Neural crest cell (in vitro differentiated cells): ENCODE measurements around the gene SEC23A. TPM values are rescaled to one million over a fixed set of nuclear protein-coding genes. Genes with fewer than 3 reads are reported as not detected.
"Not testable (repeated sequence)": the region's sequence is repeated elsewhere in the genome, so short reads cannot be mapped to it uniquely, and the experiment has no call there.

Experiments used
- DNase-seq: peaks from one replicate; pipeline ENCODE4 v3.0.0; 2021; ENCODE audit warnings: low read depth, mixed read lengths, low spot score
- H3K27ac Mint-ChIP-seq: one replicate; pipeline ENCODE4 v1.8.0; 2021; ENCODE audit warnings: mild to moderate bottlenecking, mixed read lengths; ENCODE audit not compliant: unreplicated experiment
- H3K27me3 Mint-ChIP-seq: 2 replicates; pipeline ENCODE4 v1.8.0; 2021; ENCODE audit warnings: low read depth, mild to moderate bottlenecking, mixed read lengths
- H3K36me3 Mint-ChIP-seq: 2 replicates; pipeline ENCODE4 v1.8.0; 2021; ENCODE audit warnings: low read depth, mild to moderate bottlenecking, mixed read lengths
- H3K4me1 Mint-ChIP-seq: 2 replicates; pipeline ENCODE4 v1.8.0; 2021; ENCODE audit warnings: mixed read lengths
- H3K4me3 Mint-ChIP-seq: one replicate; pipeline ENCODE4 v1.8.0; 2021; ENCODE audit warnings: mild to moderate bottlenecking, mixed read lengths
- H3K9me3 Mint-ChIP-seq: 2 replicates; pipeline ENCODE4 v1.8.0; 2021; ENCODE audit warnings: mixed read lengths
- total RNA-seq: library from RNA; stranded (reverse); gene quantifications from 2 replicates; pipeline ENCODE4 v1.2.1, GENCODE V29; 2021
- TF ChIP-seq, protein P1 (sequence below): fragments of 200-600 bp; sonication (generic); conservative IDR thresholded peaks from 2 replicates; pipeline ENCODE4 v1.5.0; 2021; ENCODE audit warnings: antibody characterized with exemption, mild to moderate bottlenecking

SEC23A gene
- total RNA-seq, 1 donor from 2014 or later = 70.6 TPM

DNA sequence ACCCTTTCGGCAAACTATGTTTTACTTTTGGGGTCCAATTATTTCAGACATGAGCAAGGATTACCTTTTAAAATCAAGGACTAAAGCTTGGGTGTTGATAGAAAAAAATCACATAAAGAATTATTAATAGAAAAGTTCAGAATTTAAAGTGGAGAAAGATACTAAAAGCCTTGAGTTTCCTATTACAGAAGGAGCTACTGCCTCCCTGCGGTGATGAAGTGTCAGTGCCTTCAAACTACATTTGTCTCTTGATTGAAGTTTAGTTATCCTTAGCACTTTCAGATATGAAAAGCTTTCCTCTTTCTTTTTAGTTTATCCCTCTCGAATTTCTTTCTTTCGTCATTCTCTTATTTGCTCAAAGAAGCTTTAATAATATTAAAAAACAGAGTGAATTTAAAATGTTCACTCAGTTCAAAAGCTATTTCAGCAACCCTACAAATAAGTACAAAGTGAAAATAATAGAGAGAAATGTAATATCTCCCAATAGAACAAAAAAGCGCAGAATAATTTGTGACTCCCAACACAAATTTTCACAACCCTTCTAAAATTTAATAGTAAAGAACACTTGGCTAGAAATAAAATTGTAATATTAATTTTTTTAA is 87.6 kb downstream of the SEC23A start:
- H3K36me3 Mint-ChIP-seq = peaks cover 12% of the 10 kb centered on the region
- H3K4me1 Mint-ChIP-seq = peaks cover 15% of the 10 kb centered on the region
- TF ChIP-seq, protein P1, sequence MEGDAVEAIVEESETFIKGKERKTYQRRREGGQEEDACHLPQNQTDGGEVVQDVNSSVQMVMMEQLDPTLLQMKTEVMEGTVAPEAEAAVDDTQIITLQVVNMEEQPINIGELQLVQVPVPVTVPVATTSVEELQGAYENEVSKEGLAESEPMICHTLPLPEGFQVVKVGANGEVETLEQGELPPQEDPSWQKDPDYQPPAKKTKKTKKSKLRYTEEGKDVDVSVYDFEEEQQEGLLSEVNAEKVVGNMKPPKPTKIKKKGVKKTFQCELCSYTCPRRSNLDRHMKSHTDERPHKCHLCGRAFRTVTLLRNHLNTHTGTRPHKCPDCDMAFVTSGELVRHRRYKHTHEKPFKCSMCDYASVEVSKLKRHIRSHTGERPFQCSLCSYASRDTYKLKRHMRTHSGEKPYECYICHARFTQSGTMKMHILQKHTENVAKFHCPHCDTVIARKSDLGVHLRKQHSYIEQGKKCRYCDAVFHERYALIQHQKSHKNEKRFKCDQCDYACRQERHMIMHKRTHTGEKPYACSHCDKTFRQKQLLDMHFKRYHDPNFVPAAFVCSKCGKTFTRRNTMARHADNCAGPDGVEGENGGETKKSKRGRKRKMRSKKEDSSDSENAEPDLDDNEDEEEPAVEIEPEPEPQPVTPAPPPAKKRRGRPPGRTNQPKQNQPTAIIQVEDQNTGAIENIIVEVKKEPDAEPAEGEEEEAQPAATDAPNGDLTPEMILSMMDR = peak; percentile 93
- no peak overlapping the region for H3K27ac Mint-ChIP-seq
- H3K9me3 Mint-ChIP-seq = no peaks in the 10 kb centered on the region
- H3K27me3 Mint-ChIP-seq = no peaks in the 10 kb centered on the region
- no peak for DNase-seq
- peak overlapping the region; percentile 72 for H3K4me3 Mint-ChIP-seq

DNA sequence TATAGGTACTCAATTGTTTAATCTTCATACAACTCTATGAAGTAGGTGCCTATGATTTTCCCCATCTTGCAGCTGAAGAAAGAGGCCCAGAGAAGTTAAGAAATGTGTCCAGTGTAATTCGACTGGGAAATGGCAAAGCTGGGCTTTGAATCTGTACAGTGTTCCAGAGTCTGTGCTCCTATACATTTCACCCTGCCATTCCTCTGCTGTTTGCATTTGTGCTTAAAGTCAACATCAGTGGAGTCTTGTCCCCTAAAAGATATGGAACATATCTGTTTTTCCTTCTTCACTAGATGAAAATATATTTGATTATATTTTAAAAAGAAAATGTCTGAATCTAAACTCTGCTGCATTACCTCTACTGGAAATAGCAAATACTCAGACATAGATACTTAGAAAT is 88.6 kb downstream of the SEC23A start:
- peaks cover 15% of the 10 kb centered on the region for H3K4me1 Mint-ChIP-seq
- H3K27me3 Mint-ChIP-seq = no peaks in the 10 kb centered on the region
- no peak overlapping the region for H3K4me3 Mint-ChIP-seq
- TF ChIP-seq, protein P1 = no peak
- no peak for DNase-seq
- H3K27ac Mint-ChIP-seq = no peak overlapping the region
- H3K9me3 Mint-ChIP-seq = no peaks in the 10 kb centered on the region
- peaks cover 12% of the 10 kb centered on the region for H3K36me3 Mint-ChIP-seq

DNA sequence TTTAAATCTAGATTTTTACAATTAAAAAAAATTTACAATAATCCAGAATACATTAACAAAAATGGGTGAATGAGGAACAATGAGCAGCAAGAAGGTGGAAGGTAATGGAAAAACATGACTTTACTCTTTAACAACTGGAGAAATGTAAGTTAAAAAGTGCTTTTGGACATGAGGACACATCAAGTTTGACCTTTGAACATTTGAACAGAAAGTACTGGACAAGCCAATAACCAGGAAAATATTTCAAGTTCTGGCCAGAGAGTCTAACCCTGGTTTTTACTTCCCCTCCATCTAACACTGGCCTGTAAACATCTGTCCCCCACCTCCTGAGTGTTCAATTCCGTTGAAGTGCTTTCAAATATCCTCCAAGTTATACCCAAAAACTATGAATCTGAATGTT is 94.1 kb downstream of the SEC23A start:
- H3K9me3 Mint-ChIP-seq, H3K27ac Mint-ChIP-seq, H3K4me3 Mint-ChIP-seq, H3K36me3 Mint-ChIP-seq, DNase-seq, H3K27me3 Mint-ChIP-seq, H3K4me1 Mint-ChIP-seq: not testable (repeated sequence)

DNA sequence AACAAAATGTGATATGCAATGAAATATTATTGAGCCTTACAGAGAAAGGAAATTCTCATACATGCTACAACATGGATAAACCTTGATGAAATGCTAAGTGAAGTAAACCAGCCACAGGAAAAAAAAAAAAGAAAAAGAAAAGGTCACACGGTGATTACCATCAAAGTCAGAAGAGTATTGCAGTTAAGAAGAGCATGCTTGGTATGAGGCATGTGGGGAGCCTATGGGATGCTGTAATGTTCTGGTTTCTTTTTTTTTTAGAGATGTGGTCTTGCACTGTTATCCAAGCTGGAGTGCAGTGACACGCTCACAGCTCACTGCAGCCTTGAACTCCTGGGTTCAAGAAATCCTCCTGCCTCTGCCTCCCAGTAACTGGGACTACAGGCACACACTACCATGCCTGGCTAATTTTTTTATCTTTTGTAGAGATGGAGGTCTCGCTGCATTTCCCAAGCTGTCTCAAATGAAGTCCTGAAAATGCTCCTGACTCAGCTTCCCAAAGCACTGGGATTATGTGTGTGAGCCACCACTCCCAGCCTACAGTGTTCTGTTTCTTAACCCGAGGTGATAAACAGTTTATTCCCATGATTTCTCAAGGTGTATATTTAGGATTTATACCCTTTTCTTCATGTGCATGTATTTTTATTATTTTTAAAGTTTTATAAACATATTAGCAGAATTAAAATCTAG is 96.2 kb downstream of the SEC23A start:
- Mint-ChIP-seq H3K27me3 (no peaks in the 10 kb centered on the region), H3K4me1 (no peaks in the 10 kb centered on the region), H3K4me3 (no peak overlapping the region), H3K36me3 (peaks cover 3% of the 10 kb centered on the region), H3K27ac (no peak overlapping the region), H3K9me3 (no peaks in the 10 kb centered on the region)
- TF ChIP-seq, protein P1 = no peak
- no peak for DNase-seq

DNA sequence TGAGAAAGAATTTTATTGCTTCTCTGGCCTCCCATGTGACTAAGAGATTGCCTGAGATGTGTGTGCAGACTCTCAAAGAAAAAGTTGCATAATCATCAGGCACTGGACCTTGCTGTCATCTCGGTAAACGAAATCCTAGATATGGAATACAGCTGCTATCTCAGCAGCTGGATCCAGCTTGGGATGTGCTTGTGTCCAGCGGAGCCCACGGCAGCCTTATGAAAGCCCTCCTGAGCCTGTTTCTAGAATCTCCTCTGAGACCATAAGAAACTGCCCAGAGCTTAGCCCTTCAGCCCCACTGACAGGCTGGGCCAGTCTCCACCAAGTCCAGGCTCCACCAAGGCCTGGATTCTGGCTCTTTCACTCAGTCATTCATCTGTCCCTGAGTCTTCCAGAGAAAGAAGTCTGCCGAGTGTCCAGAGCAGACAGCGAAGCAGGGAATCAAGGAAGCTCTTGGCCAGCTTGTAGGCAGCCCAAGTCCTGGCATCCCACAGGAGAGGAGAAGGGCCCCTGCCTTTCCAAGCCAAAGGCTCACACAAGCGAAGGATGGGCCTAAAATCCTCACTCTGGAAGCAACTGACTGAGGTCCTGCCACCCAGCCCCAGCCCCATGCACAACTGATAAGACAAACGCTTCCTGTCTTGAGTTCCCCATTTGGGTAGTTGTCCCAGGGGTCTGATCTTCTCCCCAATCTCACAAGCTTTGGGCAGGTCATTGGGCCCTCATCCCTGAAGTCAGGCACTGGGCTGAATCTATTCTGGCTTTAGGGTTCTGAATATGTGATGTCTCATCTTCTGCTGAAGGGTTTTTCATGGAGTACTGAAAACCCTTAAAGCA is 97.8 kb downstream of the SEC23A start:
- no peak overlapping the region for H3K4me3 Mint-ChIP-seq
- H3K27me3 Mint-ChIP-seq = no peaks in the 10 kb centered on the region
- no peak overlapping the region for H3K27ac Mint-ChIP-seq
- no peaks in the 10 kb centered on the region for H3K9me3 Mint-ChIP-seq
- TF ChIP-seq, protein P1 = no peak
- peaks cover 3% of the 10 kb centered on the region for H3K36me3 Mint-ChIP-seq
- no peak for DNase-seq
- H3K4me1 Mint-ChIP-seq = no peaks in the 10 kb centered on the region

DNA sequence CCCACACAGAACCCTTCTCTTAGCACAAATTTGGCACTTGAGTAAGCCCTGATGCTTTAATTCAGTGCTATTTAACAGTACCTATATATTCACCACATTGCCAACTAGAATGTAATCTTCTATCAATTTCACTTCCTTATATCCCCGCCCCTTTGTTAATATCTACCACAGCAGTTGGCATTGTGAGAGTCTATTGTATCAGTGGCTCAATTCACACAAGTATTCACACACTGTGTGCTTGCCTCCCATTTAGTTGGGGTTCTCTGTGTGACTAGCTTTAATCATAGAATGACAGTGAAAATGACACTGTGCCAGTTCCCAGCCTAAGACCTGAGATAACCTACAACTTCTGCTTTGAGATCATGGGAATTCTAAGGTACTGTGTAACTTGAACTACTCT is 103.1 kb downstream of the SEC23A start:
- Mint-ChIP-seq H3K9me3 (no peaks in the 10 kb centered on the region), H3K27ac (no peak overlapping the region), H3K4me1 (peaks cover 4% of the 10 kb centered on the region), H3K36me3 (peaks cover 3% of the 10 kb centered on the region), H3K4me3 (no peak overlapping the region), H3K27me3 (no peaks in the 10 kb centered on the region)
- TF ChIP-seq, protein P1 = no peak
- no peak for DNase-seq
